HepG2 (cell line): ENCODE results near the gene SAE1. TPM values are rescaled to one million over a fixed set of nuclear protein-coding genes. Genes with fewer than 3 reads are reported as not detected.
A peak's percentile ranks its signal among the peaks of the same experiment; 100 is the strongest.

Experiments used
- FOXC1 ChIP-seq: sonication (generic); formaldehyde crosslinking; IDR thresholded peaks from 2 replicates; pipeline ENCODE4 v1.8.0; 2022; ENCODE audit warnings: mild to moderate bottlenecking, missing genetic modification reagents, borderline replicate concordance
- KAT2B ChIP-seq: fragments of 150-350 bp; IDR thresholded peaks from 2 replicates; pipeline ENCODE4 v1.6.1; 2014; ENCODE audit warnings: low read depth, low read length, borderline replicate concordance
- SOX6 ChIP-seq, 2 experiments: fragments of 450-650 bp in 1 of 2; sonication (generic) in 1 of 2; formaldehyde crosslinking in 1 of 2; IDR thresholded peaks; 2 replicates each; pipeline versions ENCODE4 v1.4.0 to v1.6.1; 2017 to 2020; ENCODE audit warnings: antibody characterized with exemption in 1 of 2, mild to moderate bottlenecking in 1 of 2, missing genetic modification reagents in 1 of 2
- TFAP4 ChIP-seq: sonication (generic); IDR thresholded peaks from 2 replicates; pipeline ENCODE4 v1.6.1; 2016; ENCODE audit warnings: low read depth, borderline replicate concordance
- ZBTB26 ChIP-seq: IDR thresholded peaks from 2 replicates; pipeline ENCODE4 v1.6.1; 2016; ENCODE audit warnings: missing compliant biosample characterization, missing genetic modification reagents, borderline replicate concordance
- ZFYVE20 ChIP-seq: sonication (generic); formaldehyde crosslinking; IDR thresholded peaks from 2 replicates; pipeline ENCODE4 v1.8.0; 2023; ENCODE audit warnings: low read depth, mild to moderate bottlenecking, moderate library complexity, missing genetic modification reagents, borderline replicate concordance
- ZMAT3 ChIP-seq: sonication (generic); formaldehyde crosslinking; conservative IDR thresholded peaks from 2 replicates; pipeline ENCODE4 v1.7.0; 2021; ENCODE audit warnings: missing genetic modification reagents
- ZNF350 ChIP-seq: sonication (generic); formaldehyde crosslinking; IDR thresholded peaks from 2 replicates; pipeline ENCODE4 v1.4.0; 2020; ENCODE audit warnings: mild to moderate bottlenecking, low read depth, missing genetic modification reagents, borderline replicate concordance
- ZNF367 ChIP-seq: sonication (generic); formaldehyde crosslinking; IDR thresholded peaks from 2 replicates; pipeline ENCODE4 v1.4.0; 2020; ENCODE audit warnings: missing genetic modification reagents, borderline replicate concordance
- ZNF646 ChIP-seq: sonication (generic); formaldehyde crosslinking; IDR thresholded peaks from 2 replicates; pipeline ENCODE4 v1.9.0; 2021; ENCODE audit warnings: mild to moderate bottlenecking, missing genetic modification reagents
- ZNF687 ChIP-seq: sonication (generic); formaldehyde crosslinking; IDR thresholded peaks from 2 replicates; pipeline ENCODE4 v1.5.1; 2020; ENCODE audit warnings: mild to moderate bottlenecking, missing genetic modification reagents, moderate library complexity
- ZNF781 ChIP-seq: sonication (generic); formaldehyde crosslinking; IDR thresholded peaks from 2 replicates; pipeline ENCODE4 v1.5.1; 2020; ENCODE audit warnings: borderline replicate concordance, mild to moderate bottlenecking, missing genetic modification reagents; ENCODE audit errors: not compliant biosample characterization
- polyA plus RNA-seq, 8 experiments: library from polyadenylated mRNA; depleted of rRNA in 3 of 8; stranded (reverse) in 7 of 8; unstranded in 1 of 8; fragments of >200 nt; fragmentation: Illumina TruSeq in 4 of 8; extraction: Trizol in 4 of 8; gene quantifications; 2 replicates each; pipeline versions ENCODE4 v1.2.1 to v1.2.3, GENCODE V29; 2011 to 2016; ENCODE audit warnings: low read depth in 4 of 8, missing spikeins in 1 of 8, mixed read lengths in 1 of 8; ENCODE audit not compliant: insufficient read depth in 1 of 8
- total RNA-seq, 5 experiments: library from RNA; depleted of rRNA; stranded (reverse); fragments of >200 nt; fragmentation: Illumina TruSeq; extraction: Trizol; gene quantifications; 2 replicates each; pipeline ENCODE4 v1.2.3, GENCODE V29; 2016; ENCODE audit warnings: low read depth in 1 of 5

Gene SAE1
- total and polyA plus RNA-seq, 2 of the 13 experiments (the other 11 are each of a cell fraction or from before 2014, with no cell fraction given), result 87.6 to 197 TPM

GRCh38 chr19:47112997-47113849 lies 17.4 kb upstream of the SAE1 start, which contains the start of gene ZC3H4 (continued):
- TF ChIP-seq ZNF646 (CRISPR knock-in tag), result no peak
- no peak for TF ChIP-seq KAT2B
- 0 out of 2 replicates have a peak, but pooled peaks have one; percentile 20 for TF ChIP-seq ZBTB26 (CRISPR knock-in tag)
- TF ChIP-seq ZFYVE20 (CRISPR knock-in tag), result no peak
- TF ChIP-seq SOX6 (IDR thresholded peaks at IDR 0.05), result no peak
- peak; percentile 78 for TF ChIP-seq SOX6 (CRISPR knock-in tag; IDR thresholded peaks at IDR 0.05)
- peak; percentile 75 for TF ChIP-seq ZNF350 (CRISPR knock-in tag)
- peak; percentile 74; the same call in 1 of the 2 replicates for TF ChIP-seq ZMAT3 (CRISPR knock-in tag)
- TF ChIP-seq TFAP4, result 0 out of 2 replicates have a peak, but pooled peaks have one; percentile 36
- no peak for TF ChIP-seq ZNF367 (CRISPR knock-in tag)
- peak; percentile 59 for TF ChIP-seq ZNF781 (CRISPR knock-in tag)
- 0 out of 2 replicates have a peak, but pooled peaks have one; percentile 4 for TF ChIP-seq FOXC1
- peak; percentile 92 for TF ChIP-seq ZNF687
